Adrenal gland (tissue), 5 donors: ENCODE data around the gene UCP3.

Source experiments
- CTCF ChIP-seq, 6 experiments: fragments of 450-650 bp in 4 of 6; fragments of 200-600 bp in 2 of 6; sonication (generic) in 1 of 6; IDR thresholded peaks; 1 replicate in 5 of 6; 2 replicates in 1 of 6; pipeline versions ENCODE4 v1.5.1 to v1.8.0; 2016 to 2021; ENCODE audit warnings: antibody characterized with exemption in 6 of 6, mild to moderate bottlenecking in 2 of 6, moderate library complexity in 1 of 6
- POLR2A ChIP-seq, 2 donors: fragments of 450-650 bp; IDR thresholded peaks; one replicate each; pipeline ENCODE4 v1.6.1; 2017; ENCODE audit warnings: antibody characterized with exemption in 2 of 2, mild to moderate bottlenecking in 2 of 2, moderate library complexity in 1 of 2
- donor health status: DM: no; HTN: no; CAD: no.

GRCh38 chr11:73975479-73975757, 33.5 kb downstream of the UCP3 start:
- no peak for TF ChIP-seq CTCF (IDR thresholded peaks at IDR 0.05)
- no peak for TF ChIP-seq POLR2A (IDR thresholded peaks at IDR 0.05)
